Measurements from ENCODE around the gene ARVCF. TPM values are rescaled to one million over a fixed set of nuclear protein-coding genes. Genes with fewer than 3 reads are reported as not detected.

ARVCF gene
- total and polyA plus RNA-seq, 4 donors: 10.0 to 23.4 (median 16.6) TPM

- Histone ChIP-seq H3K4me3 (no peak overlapping the region), H3K27ac (ENCODE audit: low read depth in 1 of 2, low read length in 1 of 2) (no peak overlapping the region), H3K9me3 (ENCODE audit: control insufficient read depth in 4 of 4, insufficient read depth in 3 of 4, low read length in 3 of 4) (no peaks in the 10 kb centered on the region), H3K36me3 (ENCODE audit: control insufficient read depth in 4 of 4, insufficient read depth in 4 of 4, low read length in 4 of 4) (peaks cover 0 to 48% (median 4%) of the 10 kb centered on the region in 4 donors), H3K4me1 (ENCODE audit: control insufficient read depth in 5 of 5, insufficient read depth in 5 of 5, low read length in 5 of 5) (peaks cover 0 to 8% (median 3%) of the 10 kb centered on the region in 5 donors), H3K27me3 (ENCODE audit: control insufficient read depth in 3 of 3, insufficient read depth in 3 of 3, low read length in 2 of 3) (no peaks in the 10 kb centered on the region), H3K9ac (ENCODE audit: insufficient read depth in 1 of 2, low read length in 2 of 2) (no peak overlapping the region)
- no peak for TF ChIP-seq CTCF (IDR thresholded peaks at IDR 0.05; ENCODE audit: control extremely low read depth, extremely low read depth)
- no peak for ATAC-seq (ENCODE audit: insufficient read depth, low FRiP score)
- no peak for DNase-seq
- 93 to 95% methylated on average over 7 of the region's 7 CpGs for WGBS, 2 donors
These were observed 48.7 kb downstream of the ARVCF start for GRCh38 chr22:19967850-19968449.

GRCh38 chr22:19966908-19967750 lies 49.5 kb downstream of the ARVCF start:
- H3K36me3 ChIP-seq (ENCODE audit: control insufficient read depth in 4 of 4, insufficient read depth in 4 of 4, low read length in 4 of 4): peaks cover 0 to 48% (median 4%) of the 10 kb centered on the region in 4 donors
- WGBS, 2 donors: 76 to 82% methylated on average over 20 of the region's 20 CpGs

GRCh38 chr22:19965771-19966709 lies 50.6 kb downstream of the ARVCF start:
- ATAC-seq (ENCODE audit: insufficient read depth, low FRiP score): no peak
- peaks cover 0 to 43% (median 1%) of the 10 kb centered on the region in 4 donors for H3K36me3 ChIP-seq (ENCODE audit: control insufficient read depth in 4 of 4, insufficient read depth in 4 of 4, low read length in 4 of 4)
- no peak for DNase-seq
- 72 to 82% methylated on average over 10 of the region's 10 CpGs for WGBS, 2 donors
- TF ChIP-seq CTCF (IDR thresholded peaks at IDR 0.05; ENCODE audit: control extremely low read depth, extremely low read depth): no peak
- H3K4me3 ChIP-seq: no peak overlapping the region
- H3K4me1 ChIP-seq (ENCODE audit: control insufficient read depth in 5 of 5, insufficient read depth in 5 of 5, low read length in 5 of 5): peaks cover 0 to 15% (median 3%) of the 10 kb centered on the region in 5 donors
- no peaks in the 10 kb centered on the region for H3K27me3 ChIP-seq (ENCODE audit: control insufficient read depth in 3 of 3, insufficient read depth in 3 of 3, low read length in 2 of 3)
- H3K27ac ChIP-seq (ENCODE audit: low read depth in 1 of 2, low read length in 1 of 2): no peak overlapping the region
- no peak overlapping the region for H3K9ac ChIP-seq (ENCODE audit: insufficient read depth in 1 of 2, low read length in 2 of 2)
- H3K9me3 ChIP-seq (ENCODE audit: control insufficient read depth in 4 of 4, insufficient read depth in 3 of 4, low read length in 3 of 4): no peaks in the 10 kb centered on the region

More at GRCh38 chr22:19966908-19967750, 49.5 kb downstream of the ARVCF start:
- peaks cover 0 to 11% (median 3%) of the 10 kb centered on the region in 5 donors for H3K4me1 ChIP-seq (ENCODE audit: control insufficient read depth in 5 of 5, insufficient read depth in 5 of 5, low read length in 5 of 5)
- H3K9ac ChIP-seq (ENCODE audit: insufficient read depth in 1 of 2, low read length in 2 of 2): no peak overlapping the region
- no peaks in the 10 kb centered on the region for H3K27me3 ChIP-seq (ENCODE audit: control insufficient read depth in 3 of 3, insufficient read depth in 3 of 3, low read length in 2 of 3)
- TF ChIP-seq CTCF (IDR thresholded peaks at IDR 0.05; ENCODE audit: control extremely low read depth, extremely low read depth): no peak
- H3K4me3 ChIP-seq: no peak overlapping the region
- no peaks in the 10 kb centered on the region for H3K9me3 ChIP-seq (ENCODE audit: control insufficient read depth in 4 of 4, insufficient read depth in 3 of 4, low read length in 3 of 4)
- H3K27ac ChIP-seq (ENCODE audit: low read depth in 1 of 2, low read length in 1 of 2): no peak overlapping the region
- no peak for DNase-seq
- no peak for ATAC-seq (ENCODE audit: insufficient read depth, low FRiP score)

All from lung (tissue), 12 donors.